NCI-H2107 treated with DMSO at 0.1 percent for 48 hours (cell line): ENCODE results near the gene NKX6-2.
"Not testable (repeated sequence)": the region's sequence is repeated elsewhere in the genome, so short reads cannot be mapped to it uniquely, and the experiment has no call there.

Experiments
- DNase-seq: peaks from one replicate; lab custom pipeline; 2025; ENCODE audit not compliant: unreplicated experiment; lab: John Stamatoyannopoulos, UW

Gene NKX6-2

GRCh38 chr10:132743196-132743924 is 42.6 kb downstream of the NKX6-2 start:
- DNase-seq: not testable (repeated sequence)

GRCh38 chr10:132742837-132743194 is 43.1 kb downstream of the NKX6-2 start:
- DNase-seq: no peak

GRCh38 chr10:132742167-132742836 is 43.6 kb downstream of the NKX6-2 start:
- no peak for DNase-seq

GRCh38 chr10:132740588-132740987 is 45.4 kb downstream of the NKX6-2 start:
- DNase-seq: no peak

- DNase-seq: no peak
Measured at GRCh38 chr10:132739225-132739613, 46.7 kb downstream of the NKX6-2 start.

GRCh38 chr10:132738454-132739224 is 47.3 kb downstream of the NKX6-2 start:
- DNase-seq: no peak

- DNase-seq: no peak
Measured at GRCh38 chr10:132737390-132738048, 48.4 kb downstream of the NKX6-2 start.

GRCh38 chr10:132735923-132736391 is 50.0 kb downstream of the NKX6-2 start:
- no peak for DNase-seq

GRCh38 chr10:132735341-132735775 is 50.6 kb downstream of the NKX6-2 start:
- no peak for DNase-seq

GRCh38 chr10:132733926-132734325 is 52.0 kb downstream of the NKX6-2 start:
- no peak for DNase-seq
